T1000 (cell line): ENCODE measurements around the gene AIF1L.

Experiments used
- DNase-seq: peaks from one replicate; lab custom pipeline; 2025; ENCODE audit warnings: mixed read lengths; lab: John Stamatoyannopoulos, UW

The AIF1L gene

DNA sequence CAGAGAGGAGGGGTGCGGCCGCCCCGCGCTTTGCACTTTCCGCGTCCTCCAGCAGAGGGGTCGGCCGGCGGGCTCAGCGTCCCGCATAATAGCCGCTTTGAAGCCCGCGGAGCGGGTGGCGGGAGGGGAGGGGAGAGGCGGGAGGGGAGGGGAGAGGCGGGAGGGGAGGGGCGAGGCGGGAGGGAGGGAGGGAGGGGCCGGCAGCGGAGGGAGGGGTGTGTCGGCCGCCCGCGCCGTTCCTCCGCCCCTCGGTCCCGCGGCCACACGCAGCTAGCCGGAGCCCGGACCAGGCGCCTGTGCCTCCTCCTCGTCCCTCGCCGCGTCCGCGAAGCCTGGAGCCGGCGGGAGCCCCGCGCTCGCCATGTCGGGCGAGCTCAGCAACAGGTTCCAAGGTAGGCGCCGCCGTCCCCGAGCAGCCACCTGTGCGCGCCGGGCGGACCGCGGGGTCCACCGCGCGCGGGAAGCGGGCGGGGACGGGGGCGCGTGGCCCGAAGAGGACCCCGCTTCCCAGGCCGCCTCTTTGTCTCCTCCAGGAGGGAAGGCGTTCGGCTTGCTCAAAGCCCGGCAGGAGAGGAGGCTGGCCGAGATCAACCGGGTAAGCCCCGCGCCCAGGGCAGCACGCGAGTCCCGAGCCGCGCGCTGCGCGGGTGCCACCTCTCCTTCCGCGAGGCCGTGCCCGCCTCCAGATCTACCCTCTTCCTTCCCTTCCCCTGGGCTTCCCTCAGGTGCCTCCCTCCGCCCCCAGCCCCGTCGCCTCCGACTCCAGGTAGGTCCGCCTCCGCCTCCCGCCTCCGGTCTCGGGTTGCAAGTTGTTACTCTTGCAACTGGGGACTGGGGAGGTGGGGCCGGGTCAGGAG lies at the start of gene AIF1L:
TSS of gene AIF1L (plus strand) at position 263 of the 857 bp plus-strand sequence. CDS start at position 362, 99 bp downstream.
- no peak for DNase-seq

DNA sequence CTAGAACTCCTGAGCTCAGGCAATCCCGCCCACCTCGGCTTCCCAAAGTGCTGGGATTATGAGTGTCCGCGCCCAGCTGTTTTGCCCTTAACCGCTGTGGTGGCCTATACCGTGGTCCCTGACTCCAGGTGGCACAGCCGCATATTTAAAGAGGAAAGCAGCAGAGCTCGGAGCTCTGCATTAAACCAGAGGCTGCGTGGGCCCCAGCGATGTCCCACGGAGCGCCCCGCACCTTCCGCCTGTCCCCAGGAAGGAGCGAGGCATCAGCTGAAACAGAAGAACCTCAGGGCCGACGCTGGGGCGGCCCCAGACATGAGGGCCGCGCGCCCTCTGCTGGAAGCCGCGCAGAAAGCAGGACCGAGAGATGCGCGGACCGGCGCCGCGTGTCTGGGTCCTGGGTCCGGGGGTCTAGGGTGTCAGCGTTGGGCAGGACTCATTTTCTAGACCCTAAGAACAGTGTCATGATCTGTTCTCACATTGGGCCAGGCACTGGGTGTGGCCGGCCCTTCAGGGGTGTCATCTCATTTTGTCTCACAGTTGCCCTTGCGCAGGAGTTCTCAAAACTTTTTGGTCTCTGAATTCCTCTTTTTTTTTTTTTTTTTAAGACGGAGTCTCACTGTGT lies 49.6 kb upstream of the AIF1L start:
- peak; percentile 32 for DNase-seq

DNA sequence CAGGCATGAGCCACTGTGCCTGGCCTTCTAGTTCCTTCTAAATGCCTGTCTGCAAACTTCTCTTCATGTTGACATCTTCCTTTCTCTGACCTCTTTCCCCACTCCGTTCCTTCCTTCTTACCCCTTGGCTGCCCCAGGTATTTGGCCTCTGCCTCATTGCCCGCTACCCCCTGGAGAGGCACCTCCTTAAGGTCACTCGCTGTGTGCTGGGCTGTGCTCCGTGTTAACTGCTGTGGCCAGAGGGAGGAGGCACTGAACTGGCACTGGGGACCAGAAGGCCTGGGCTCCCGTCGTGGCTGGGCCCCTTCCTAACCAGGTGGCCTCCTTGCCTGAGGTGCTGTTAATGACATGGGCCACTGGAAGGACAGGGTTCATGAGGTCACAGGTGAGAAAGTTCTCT lies 48.0 kb upstream of the AIF1L start:
- no peak for DNase-seq

DNA sequence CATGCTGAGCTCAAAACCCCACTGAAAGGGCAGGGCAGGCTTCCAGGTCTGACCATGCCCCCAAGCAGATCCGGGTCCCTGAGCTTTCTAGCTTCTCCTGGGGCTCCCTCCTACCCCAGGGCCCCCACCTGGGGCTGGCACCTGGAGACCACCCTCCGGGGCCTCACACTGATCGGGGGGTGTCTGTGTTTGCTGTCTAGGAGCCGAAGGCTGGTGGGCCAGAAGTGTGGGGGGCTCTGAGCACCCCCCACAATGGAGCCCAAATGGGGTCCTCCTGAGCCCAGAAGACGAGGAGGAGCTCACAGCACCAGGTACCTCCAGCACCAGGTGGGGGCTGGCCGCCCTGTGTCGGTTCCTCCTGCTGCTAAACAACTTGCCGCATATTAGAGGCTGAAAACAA lies 47.5 kb upstream of the AIF1L start:
- no peak for DNase-seq

DNA sequence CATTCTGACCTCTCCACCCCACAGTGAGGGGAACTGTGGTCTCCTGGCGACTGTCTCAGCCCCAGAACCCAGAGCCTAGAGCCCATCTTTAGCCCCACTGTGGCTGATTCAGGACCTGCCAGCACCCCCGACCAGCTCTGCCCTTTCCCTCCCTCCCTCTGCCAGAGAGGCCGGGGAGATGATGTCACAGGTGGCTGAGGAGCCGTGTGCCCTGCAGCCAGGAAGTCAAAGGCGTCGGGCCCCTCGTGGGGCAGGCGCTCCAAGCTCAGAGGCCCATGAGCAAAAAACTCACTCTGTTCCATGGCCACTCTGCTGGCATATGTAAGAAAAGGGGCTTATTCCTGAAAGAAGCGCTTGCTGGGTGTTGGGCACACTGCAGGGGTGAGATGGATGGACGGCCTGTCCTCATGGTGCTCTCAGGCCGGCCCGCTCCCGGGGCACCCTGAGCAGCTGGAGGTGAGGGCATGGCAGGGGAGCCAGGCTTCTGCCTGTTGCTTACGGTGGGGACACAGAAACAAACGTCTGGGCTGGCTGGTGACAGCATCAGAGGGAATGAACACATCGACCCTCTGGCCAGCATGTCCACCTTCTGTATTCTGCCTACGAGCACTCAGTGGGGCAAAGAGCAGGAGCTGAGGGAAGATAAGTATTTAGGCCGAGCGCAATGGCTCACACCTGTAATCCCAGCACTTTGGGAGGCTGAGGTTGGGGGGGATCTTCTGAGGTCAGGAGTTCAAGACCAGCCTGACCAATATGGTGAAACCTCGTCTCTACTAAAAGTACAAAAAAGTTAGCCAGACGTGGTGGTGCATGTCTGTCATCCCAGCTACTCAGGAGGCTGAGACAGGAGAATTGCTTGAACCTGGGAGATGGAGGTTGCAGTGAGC lies 46.3 kb upstream of the AIF1L start:
- DNase-seq, result no peak

DNA sequence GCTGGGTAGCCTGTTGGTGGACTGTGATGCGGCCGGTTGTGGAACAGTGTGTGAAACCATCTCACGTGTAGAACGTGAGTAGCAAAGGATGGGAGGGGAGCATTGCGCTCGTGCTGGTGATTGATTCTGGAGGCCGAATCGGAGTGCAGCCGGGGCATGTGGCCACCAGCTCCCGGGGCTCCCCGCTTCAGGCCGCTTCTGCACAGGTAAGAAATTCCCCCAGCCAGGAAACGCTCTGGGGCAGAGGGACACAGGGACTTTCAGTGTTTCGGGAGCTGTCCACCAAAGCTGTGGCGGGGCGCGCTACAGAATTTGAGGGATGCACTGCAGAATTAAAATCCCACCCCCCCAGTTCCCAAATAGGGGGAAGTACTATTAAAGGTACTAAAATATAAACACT lies 45.5 kb upstream of the AIF1L start:
- no peak for DNase-seq

DNA sequence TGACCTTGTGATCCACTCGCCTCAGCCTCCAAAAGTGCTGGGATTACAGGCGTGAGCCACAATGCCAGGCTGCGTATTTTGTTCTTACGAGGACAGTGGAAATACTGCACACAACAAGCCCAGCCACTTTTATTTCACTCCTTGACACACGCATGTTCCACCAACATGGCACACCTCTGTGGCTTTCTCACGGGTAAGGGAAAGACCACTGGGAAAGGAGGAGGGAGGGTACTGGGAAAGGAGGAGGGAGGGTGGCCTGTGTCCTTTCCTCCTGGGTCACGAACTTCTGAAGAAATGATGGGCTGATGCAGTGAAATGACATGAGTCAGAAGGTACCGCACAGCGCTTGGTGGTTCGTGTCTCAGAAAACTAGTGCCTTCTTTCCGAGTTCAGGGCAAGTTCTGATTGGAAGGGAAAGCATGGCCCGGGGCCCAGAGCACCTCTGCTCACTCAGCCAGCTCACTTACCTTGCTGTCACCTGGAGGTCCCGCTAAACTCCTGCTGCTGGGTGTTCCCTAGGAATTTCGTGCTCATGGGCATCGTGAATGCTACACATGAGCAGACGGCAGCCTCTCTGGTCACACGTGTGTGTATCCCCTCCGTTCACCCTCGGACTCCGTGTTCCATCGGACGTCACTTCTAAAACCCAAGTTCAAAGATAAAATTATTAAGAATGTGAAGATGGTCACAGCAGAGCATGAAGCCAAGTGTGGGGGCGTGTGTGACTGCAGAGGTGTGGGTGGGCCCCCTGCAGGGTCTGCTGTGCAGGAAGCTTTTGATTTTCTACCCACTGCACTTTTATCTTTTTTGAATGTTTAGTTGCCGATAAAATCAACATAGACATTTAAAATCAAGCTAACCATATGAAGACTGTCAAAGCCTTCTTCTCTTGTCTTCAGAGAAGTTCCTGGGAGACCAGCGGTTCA lies 44.5 kb upstream of the AIF1L start:
- DNase-seq, result no peak

DNA sequence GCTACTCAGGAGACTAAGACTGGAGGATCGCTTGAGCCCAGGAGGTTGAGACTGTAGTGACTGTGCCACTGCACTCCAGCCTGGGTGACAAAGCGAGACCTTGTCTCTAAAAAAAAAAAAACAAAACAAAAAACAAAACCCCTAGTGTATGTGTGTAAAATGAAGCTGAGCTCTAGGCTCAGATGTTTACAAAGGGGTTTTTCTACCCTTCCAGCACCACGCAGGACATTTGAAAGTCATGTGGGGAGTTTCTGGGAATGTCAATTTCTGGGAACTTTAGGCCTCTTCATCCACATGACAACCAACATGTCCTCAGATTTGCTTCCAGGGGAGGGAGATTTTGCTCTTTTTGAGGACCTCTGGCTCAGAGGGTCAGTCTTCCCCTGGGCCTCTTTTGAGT lies 42.4 kb upstream of the AIF1L start:
- DNase-seq, result no peak

DNA sequence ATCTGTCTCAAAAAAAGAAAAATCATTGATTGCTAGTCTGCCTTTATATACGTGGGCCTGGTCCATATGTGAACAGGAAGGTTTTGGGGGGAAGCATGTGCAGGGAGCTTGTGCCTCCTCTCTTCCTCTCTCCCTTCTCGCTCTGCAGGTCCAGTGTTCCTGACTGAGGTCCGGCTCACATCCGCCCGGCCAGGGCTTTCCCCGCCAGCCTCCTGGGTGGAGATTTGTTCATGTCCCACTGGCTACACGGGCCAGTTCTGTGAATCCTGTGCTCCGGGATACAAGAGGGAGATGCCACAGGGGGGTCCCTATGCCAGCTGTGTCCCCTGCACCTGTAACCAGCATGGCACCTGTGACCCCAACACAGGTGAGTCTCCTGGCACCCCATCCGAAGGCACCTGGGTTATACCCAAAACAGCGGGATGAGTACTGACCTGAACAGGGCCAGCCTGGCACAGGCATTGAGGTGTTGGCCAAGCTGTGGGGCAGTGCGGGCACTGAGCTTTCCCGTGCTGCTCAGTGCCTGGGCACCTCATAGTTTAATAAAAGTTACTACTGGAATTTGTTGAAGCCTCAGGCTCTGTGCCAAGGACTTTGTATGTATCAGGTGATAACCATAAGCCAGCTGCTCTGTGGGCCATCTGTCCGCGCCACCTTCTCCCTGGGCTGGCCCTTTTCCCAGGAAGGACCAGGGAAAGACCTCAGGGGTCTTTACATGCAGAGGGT lies 39.4 kb upstream of the AIF1L start:
- no peak for DNase-seq

DNA sequence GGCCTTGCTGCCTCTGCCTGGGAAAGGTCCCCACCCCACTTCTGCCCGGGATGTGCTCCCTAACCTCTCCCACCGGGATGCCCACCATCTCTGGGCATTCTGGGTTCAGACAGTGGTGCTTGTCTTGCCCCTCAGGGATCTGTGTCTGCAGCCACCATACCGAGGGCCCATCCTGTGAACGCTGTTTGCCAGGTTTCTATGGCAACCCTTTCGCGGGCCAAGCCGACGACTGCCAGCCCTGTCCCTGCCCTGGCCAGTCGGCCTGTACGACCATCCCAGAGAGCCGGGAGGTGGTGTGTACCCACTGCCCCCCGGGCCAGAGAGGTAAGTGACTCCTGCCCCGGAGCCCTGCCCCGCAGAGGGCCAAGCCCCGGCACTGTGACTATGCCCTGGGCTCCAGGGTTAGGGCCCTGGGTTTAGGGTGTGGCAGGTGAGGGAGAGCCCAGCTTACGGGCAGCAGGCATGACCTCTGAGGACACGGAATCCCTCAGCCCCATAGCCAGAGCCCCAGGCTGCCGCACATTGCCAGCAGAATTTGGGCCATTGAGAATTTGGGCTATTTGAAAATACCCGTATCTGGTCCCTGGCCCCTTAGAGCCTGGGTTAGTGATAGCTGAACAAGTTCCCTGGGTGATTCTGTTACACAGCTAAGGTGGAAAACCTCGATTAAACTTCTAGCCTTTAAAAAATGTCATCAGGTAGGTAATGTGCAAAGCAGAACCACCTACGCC lies 35.3 kb upstream of the AIF1L start:
- no peak for DNase-seq

DNA sequence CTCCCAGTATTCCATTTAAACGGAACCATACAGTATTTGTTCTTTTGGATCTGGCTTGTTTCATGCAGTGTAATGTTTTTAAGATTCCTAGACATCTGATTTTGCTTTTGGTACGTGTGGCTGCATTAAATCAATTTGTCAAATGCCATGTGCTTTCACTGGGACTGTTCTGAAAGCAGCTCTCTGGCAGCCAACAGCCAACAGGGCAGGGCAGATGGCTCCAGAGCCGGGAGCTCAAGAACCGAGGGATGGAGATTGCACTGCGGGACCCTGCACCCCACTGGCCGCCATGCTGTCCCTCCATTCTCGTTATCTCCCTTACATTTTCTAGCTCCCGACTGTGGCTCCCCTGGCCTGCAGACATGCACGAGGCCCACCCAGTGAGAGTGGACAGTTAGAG lies 33.4 kb upstream of the AIF1L start:
- DNase-seq, result no peak

DNA sequence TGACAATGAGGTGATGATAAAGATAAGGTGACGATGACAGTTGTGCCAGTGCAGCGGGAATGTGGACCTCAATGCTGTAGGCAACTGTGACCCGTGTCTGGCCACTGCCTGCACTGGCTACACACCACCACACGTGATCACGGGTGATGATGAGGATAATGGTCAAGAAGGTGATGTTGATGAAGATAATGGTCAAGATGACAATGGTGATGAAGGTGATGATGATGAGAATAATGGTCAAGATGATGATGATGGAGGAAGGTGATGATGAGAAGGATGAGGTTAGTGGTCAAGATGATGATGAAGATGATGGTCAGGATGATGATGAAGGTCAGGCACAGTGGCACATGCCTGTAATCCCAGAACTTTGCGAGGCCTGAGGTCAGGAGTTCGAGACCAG lies 30.7 kb upstream of the AIF1L start:
- no peak for DNase-seq

DNA sequence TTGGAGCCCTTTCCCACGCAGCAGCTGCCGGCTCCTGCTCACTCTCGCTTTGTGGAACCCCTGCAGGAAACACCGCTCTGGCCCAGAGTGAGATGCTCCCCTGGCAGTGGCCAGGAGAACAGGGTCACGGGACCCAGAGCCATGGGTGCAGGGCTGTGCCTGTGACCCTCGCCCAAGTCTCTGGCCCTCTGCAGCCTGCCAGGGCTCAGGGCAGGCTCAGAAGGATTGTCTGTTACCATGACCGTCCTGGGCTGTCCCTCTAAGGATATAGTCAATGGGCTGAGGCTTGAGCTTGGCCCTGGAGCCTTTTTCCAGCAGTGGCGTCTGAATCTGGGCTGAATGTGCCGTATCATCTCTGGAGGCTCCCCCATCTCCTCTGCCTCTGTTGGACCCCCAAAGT lies 28.7 kb upstream of the AIF1L start:
- DNase-seq, result no peak

DNA sequence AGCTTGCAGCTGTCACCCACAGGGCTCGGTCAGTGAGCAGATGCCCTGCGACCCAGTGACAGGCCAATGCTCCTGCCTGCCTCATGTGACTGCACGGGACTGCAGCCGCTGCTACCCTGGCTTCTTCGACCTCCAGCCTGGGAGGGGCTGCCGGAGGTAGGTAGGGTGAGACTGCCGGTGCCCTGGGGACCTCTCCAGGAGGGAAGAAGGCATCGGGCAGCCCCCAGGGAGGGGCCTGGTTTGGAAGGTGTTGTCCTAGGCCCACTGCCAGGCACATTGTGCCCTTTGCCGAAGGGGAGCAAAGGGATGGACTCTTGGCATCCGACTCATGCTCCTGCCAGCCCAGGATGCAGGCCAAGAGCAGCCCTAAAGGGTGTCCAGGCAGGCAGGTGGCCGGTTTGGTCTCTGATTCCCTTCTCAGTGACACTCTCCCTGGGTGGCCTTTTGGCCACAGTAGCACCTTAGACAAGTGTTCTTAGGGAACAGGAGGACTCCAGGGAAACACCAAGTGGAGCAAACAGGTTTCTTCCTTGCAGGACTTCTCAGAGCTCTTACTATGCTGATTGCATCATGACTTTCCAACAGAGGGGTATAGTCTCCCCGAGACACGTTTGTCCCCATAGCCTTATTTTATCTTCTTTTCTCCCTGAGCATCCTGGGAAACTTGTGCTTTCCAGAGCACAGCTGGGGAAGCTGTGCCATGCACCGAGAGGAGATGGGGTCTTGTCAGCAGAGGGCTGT lies 28.1 kb upstream of the AIF1L start:
- no peak for DNase-seq

DNA sequence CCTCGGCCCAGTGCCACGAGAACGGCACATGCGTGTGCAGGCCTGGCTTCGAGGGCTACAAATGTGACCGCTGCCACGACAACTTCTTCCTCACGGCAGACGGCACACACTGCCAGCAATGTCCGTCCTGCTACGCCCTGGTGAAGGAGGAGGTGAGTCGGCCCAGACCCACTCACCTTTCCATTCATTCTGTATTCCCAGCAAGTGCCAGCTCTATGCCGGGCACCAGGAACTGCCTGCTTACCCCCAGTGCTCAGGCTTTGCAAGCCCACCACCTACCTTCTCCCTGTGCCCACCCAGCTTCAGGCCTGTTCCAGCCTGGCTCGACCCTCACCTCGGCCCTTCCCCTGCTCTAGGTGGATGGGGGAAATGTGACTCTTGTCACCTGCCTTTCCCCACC lies 26.6 kb upstream of the AIF1L start:
- DNase-seq, result no peak

DNA sequence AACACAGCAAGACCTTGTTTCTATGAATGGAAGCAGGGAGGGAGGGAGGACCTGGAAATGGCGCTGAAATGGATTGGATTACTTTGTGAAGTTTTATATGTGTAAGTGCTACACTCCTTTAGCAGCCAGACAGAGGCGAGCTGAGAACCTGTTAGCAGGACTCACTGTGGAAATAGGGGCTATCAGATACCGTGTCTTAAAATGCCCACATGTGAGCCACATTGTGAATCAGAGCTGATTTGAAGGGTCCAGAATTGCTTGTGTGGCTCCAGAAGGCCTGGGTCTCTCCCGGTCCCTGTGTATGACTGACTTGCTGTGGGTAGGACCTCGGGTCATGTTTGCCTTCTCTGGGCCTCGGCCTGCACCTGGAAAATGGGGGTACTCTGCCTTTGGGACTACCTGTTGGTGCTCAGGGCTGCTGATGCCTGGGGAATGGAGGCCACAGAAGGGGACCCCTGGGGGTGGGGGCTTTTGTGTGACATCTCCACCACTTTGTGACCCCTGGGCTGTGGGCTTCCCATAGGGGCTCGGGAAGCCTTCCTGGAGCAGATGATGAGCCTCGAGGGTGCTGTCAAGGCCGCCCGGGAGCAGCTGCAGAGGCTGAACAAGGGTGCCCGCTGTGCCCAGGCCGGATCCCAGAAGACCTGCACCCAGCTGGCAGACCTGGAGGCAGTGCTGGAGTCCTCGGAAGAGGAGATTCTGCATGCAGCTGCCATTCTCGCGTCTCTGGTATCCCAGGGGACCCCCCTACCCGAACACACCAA lies 24.0 kb upstream of the AIF1L start:
- no peak for DNase-seq

DNA sequence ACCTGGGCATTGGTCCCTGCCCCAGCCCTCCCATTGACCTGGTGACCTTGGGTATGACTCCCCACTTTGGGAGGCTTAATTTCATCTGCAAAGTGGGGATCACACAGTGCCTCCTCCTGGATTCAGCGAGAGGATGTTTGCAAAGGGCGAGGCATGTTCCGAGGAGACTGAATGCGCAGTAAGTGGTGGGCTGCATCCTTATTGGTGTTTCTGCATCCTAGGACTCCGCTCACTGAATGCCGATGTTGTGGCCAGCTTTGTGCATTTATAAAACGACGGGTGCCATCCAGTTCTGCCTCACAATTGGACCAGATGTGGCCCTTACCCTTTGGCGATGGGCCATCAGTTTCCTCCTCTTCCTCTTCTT lies 23.5 kb upstream of the AIF1L start:
- no peak for DNase-seq

DNA sequence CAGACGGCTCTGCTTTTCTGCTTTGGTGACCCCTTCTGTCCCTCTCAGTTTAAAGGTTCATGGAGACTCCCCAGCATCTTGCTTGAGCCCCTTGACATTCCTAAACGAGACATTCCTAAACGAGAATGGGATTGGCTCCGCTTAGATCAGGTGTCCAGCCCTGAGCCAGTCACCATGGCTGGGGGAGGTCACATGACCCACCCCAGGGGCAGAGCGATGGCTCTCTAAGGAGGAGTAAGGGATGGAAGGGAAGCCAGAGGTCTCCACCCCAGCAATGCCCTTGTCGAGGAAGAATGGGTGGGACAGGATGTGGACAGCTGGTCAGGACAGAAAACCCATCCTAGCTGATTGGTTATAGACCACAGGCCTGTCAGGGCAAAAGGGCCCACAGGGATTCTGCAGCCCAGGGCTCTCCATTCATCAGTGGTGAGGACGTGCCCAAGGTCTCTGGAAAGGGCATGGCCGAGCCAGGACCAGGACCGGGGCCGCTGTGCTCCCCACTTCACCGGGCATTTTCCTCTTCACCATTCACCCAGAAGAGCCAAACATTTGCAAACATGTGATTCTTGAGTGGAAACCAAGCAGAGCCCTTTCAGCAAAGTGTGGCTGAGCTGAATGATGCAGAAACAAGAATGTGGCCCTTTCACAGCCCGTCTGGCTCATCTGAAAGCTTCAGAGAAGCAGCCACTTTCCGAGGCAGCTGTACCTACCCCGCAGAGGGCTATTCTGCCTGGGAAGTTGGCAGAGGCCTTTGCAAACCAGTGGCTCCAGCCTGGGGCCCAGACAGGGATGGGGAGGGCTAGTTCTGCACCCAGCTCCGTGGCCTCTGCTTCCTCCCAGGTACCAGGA lies 19.8 kb upstream of the AIF1L start:
- DNase-seq, result no peak
